C4-2B (cell line): ENCODE results near the gene KLHL15.

Source experiments
- CTCF ChIP-seq: fragments of 450-650 bp; conservative IDR thresholded peaks from 2 replicates; pipeline ENCODE4 v1.5.1; 2017; ENCODE audit warnings: mild to moderate bottlenecking
- ZFX ChIP-seq: fragments of 450-650 bp; IDR thresholded peaks from 2 replicates; pipeline ENCODE4 v1.6.1; 2017

- TF ChIP-seq CTCF = no peak
- TF ChIP-seq ZFX = no peak
Measured at GRCh38 chrX:23989689-23990088, 37.3 kb downstream of the KLHL15 start.
